Activated naive CD8-positive, alpha-beta T cell treated with anti-CD3 and anti-CD28 coated beads for 36 hours (primary cell): ENCODE measurements around the gene TRPM2. TPM values are rescaled to one million over a fixed set of nuclear protein-coding genes. Genes with fewer than 3 reads are reported as not detected.

ENCODE experiments used
- DNase-seq: peaks from one replicate; pipeline ENCODE4 v3.0.0; 2021
- H3K27ac Mint-ChIP-seq: one replicate; pipeline ENCODE4 v1.8.0; 2022; ENCODE audit warnings: mild to moderate bottlenecking, moderate library complexity, mixed read lengths
- H3K27me3 Mint-ChIP-seq: one replicate; pipeline ENCODE4 v1.8.0; 2022; ENCODE audit warnings: mild to moderate bottlenecking, mixed read lengths
- H3K36me3 Mint-ChIP-seq: one replicate; pipeline ENCODE4 v1.8.0; 2021; ENCODE audit warnings: mild to moderate bottlenecking, mixed read lengths
- H3K4me1 Mint-ChIP-seq: one replicate; pipeline ENCODE4 v1.8.0; 2021; ENCODE audit warnings: mixed read lengths
- H3K4me3 Mint-ChIP-seq: one replicate; pipeline ENCODE4 v1.8.0; 2022; ENCODE audit warnings: mild to moderate bottlenecking, moderate library complexity, mixed read lengths
- H3K9me3 Mint-ChIP-seq: one replicate; pipeline ENCODE4 v1.8.0; 2022; ENCODE audit warnings: mixed read lengths
- total RNA-seq, 2 experiments: library from RNA; stranded (reverse); gene quantifications; one replicate each; pipeline ENCODE4 v1.2.3, GENCODE V29; 2021

The TRPM2 gene
- total RNA-seq, 2 experiments from 2014 or later, result 2.9 to 3.7 TPM

- no peaks in the 10 kb centered on the region for H3K27me3 Mint-ChIP-seq
- no peak for DNase-seq
- H3K9me3 Mint-ChIP-seq, result no peaks in the 10 kb centered on the region
- H3K4me3 Mint-ChIP-seq, result no peak overlapping the region
- no peaks in the 10 kb centered on the region for H3K4me1 Mint-ChIP-seq
- peak overlapping the region; percentile 56 for H3K27ac Mint-ChIP-seq
- H3K36me3 Mint-ChIP-seq, result peaks cover 1% of the 10 kb centered on the region
Measured at GRCh38 chr21:44328242-44328895, 25.1 kb upstream of the TRPM2 start.

- H3K9me3 Mint-ChIP-seq, result no peaks in the 10 kb centered on the region
- no peaks in the 10 kb centered on the region for H3K27me3 Mint-ChIP-seq
- no peak overlapping the region for H3K4me3 Mint-ChIP-seq
- H3K27ac Mint-ChIP-seq, result no peak overlapping the region
- H3K36me3 Mint-ChIP-seq, result peaks cover 1% of the 10 kb centered on the region
- no peaks in the 10 kb centered on the region for H3K4me1 Mint-ChIP-seq
- DNase-seq, result no peak
Measured at GRCh38 chr21:44329086-44329889, 24.1 kb upstream of the TRPM2 start.

GRCh38 chr21:44329971-44330681 lies 23.3 kb upstream of the TRPM2 start:
- H3K27ac Mint-ChIP-seq, result no peak overlapping the region

GRCh38 chr21:44330698-44331097 lies 22.7 kb upstream of the TRPM2 start:
- H3K36me3 Mint-ChIP-seq, result peaks cover 1% of the 10 kb centered on the region
- no peaks in the 10 kb centered on the region for H3K4me1 Mint-ChIP-seq
- no peak for DNase-seq
- no peak overlapping the region for H3K4me3 Mint-ChIP-seq
- H3K27me3 Mint-ChIP-seq, result no peaks in the 10 kb centered on the region
- H3K9me3 Mint-ChIP-seq, result no peaks in the 10 kb centered on the region
- H3K27ac Mint-ChIP-seq, result no peak overlapping the region

More at GRCh38 chr21:44329971-44330681, 23.3 kb upstream of the TRPM2 start:
- H3K9me3 Mint-ChIP-seq, result no peaks in the 10 kb centered on the region
- peaks cover 1% of the 10 kb centered on the region for H3K36me3 Mint-ChIP-seq
- no peak for DNase-seq
- H3K4me1 Mint-ChIP-seq, result no peaks in the 10 kb centered on the region
- no peaks in the 10 kb centered on the region for H3K27me3 Mint-ChIP-seq
- no peak overlapping the region for H3K4me3 Mint-ChIP-seq

- no peak for DNase-seq
- H3K27ac Mint-ChIP-seq, result no peak overlapping the region
Measured at GRCh38 chr21:44331209-44331608, 22.2 kb upstream of the TRPM2 start.

GRCh38 chr21:44331650-44332307 lies 21.6 kb upstream of the TRPM2 start:
- H3K27me3 Mint-ChIP-seq, result no peaks in the 10 kb centered on the region
- H3K36me3 Mint-ChIP-seq, result peaks cover 1% of the 10 kb centered on the region
- DNase-seq, result no peak
- no peaks in the 10 kb centered on the region for H3K4me1 Mint-ChIP-seq
- H3K27ac Mint-ChIP-seq, result no peak overlapping the region
- H3K4me3 Mint-ChIP-seq, result no peak overlapping the region
- H3K9me3 Mint-ChIP-seq, result no peaks in the 10 kb centered on the region

More at GRCh38 chr21:44331209-44331608, 22.2 kb upstream of the TRPM2 start:
- no peak overlapping the region for H3K4me3 Mint-ChIP-seq
- no peaks in the 10 kb centered on the region for H3K27me3 Mint-ChIP-seq
- peaks cover 1% of the 10 kb centered on the region for H3K36me3 Mint-ChIP-seq
- no peaks in the 10 kb centered on the region for H3K4me1 Mint-ChIP-seq
- H3K9me3 Mint-ChIP-seq, result no peaks in the 10 kb centered on the region

GRCh38 chr21:44332383-44332782 lies 21.0 kb upstream of the TRPM2 start:
- H3K9me3 Mint-ChIP-seq, result no peaks in the 10 kb centered on the region
- no peak overlapping the region for H3K27ac Mint-ChIP-seq
- DNase-seq, result no peak
- H3K27me3 Mint-ChIP-seq, result no peaks in the 10 kb centered on the region
- H3K4me1 Mint-ChIP-seq, result peaks cover under 1% of the 10 kb centered on the region
- H3K36me3 Mint-ChIP-seq, result peaks cover 1% of the 10 kb centered on the region
- H3K4me3 Mint-ChIP-seq, result no peak overlapping the region

- Mint-ChIP-seq H3K36me3 (peaks cover 1% of the 10 kb centered on the region), H3K27me3 (no peaks in the 10 kb centered on the region), H3K9me3 (no peaks in the 10 kb centered on the region), H3K27ac (no peak overlapping the region), H3K4me1 (peaks cover 4% of the 10 kb centered on the region), H3K4me3 (no peak overlapping the region)
- no peak for DNase-seq
Measured at GRCh38 chr21:44332965-44333364, 20.5 kb upstream of the TRPM2 start.

GRCh38 chr21:44333509-44334328 lies 19.7 kb upstream of the TRPM2 start:
- peaks cover 6% of the 10 kb centered on the region for H3K4me1 Mint-ChIP-seq
- H3K27ac Mint-ChIP-seq, result no peak overlapping the region
- peaks cover 1% of the 10 kb centered on the region for H3K36me3 Mint-ChIP-seq
- H3K27me3 Mint-ChIP-seq, result no peaks in the 10 kb centered on the region
- DNase-seq, result no peak
- no peaks in the 10 kb centered on the region for H3K9me3 Mint-ChIP-seq
- H3K4me3 Mint-ChIP-seq, result no peak overlapping the region

- Mint-ChIP-seq H3K4me3 (no peak overlapping the region), H3K9me3 (no peaks in the 10 kb centered on the region), H3K4me1 (peaks cover 6% of the 10 kb centered on the region), H3K27me3 (no peaks in the 10 kb centered on the region), H3K36me3 (peaks cover 1% of the 10 kb centered on the region), H3K27ac (no peak overlapping the region)
- no peak for DNase-seq
Measured at GRCh38 chr21:44334329-44335030, 18.9 kb upstream of the TRPM2 start.

- no peaks in the 10 kb centered on the region for H3K27me3 Mint-ChIP-seq
- no peaks in the 10 kb centered on the region for H3K9me3 Mint-ChIP-seq
- DNase-seq, result no peak
- peaks cover 1% of the 10 kb centered on the region for H3K36me3 Mint-ChIP-seq
- peaks cover 7% of the 10 kb centered on the region for H3K4me1 Mint-ChIP-seq
- H3K4me3 Mint-ChIP-seq, result no peak overlapping the region
- H3K27ac Mint-ChIP-seq, result no peak overlapping the region
Measured at GRCh38 chr21:44335266-44336059, 18.0 kb upstream of the TRPM2 start.

- Mint-ChIP-seq H3K4me1 (peaks cover 11% of the 10 kb centered on the region), H3K4me3 (no peak overlapping the region), H3K27ac (no peak overlapping the region), H3K9me3 (no peaks in the 10 kb centered on the region), H3K27me3 (no peaks in the 10 kb centered on the region), H3K36me3 (no peaks in the 10 kb centered on the region)
- DNase-seq, result no peak
Measured at GRCh38 chr21:44337449-44337848, 16.0 kb upstream of the TRPM2 start.
